ENCODE results near the gene AFF3.

The AFF3 gene

DNA sequence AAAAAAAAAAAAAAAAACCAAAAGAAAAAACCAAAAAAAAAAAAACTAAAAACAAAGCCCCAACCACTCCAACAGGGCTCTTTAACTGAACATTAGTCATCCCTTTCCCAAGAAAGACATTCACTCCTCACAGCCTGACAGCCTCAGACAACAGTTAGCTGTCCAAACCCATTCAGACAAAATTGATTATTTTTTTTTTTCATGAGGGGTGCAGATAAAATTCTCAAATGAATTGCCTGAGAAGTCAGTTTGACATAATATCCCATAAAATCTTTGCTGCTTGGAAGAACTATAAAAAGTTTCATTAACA, 446.5 kb downstream of the AFF3 start:
- DNase-seq (ENCODE audit: low read depth) = no peak
- H3K4me3 ChIP-seq (ENCODE audit: low read length) = no peak overlapping the region
- TF ChIP-seq, protein P1, sequence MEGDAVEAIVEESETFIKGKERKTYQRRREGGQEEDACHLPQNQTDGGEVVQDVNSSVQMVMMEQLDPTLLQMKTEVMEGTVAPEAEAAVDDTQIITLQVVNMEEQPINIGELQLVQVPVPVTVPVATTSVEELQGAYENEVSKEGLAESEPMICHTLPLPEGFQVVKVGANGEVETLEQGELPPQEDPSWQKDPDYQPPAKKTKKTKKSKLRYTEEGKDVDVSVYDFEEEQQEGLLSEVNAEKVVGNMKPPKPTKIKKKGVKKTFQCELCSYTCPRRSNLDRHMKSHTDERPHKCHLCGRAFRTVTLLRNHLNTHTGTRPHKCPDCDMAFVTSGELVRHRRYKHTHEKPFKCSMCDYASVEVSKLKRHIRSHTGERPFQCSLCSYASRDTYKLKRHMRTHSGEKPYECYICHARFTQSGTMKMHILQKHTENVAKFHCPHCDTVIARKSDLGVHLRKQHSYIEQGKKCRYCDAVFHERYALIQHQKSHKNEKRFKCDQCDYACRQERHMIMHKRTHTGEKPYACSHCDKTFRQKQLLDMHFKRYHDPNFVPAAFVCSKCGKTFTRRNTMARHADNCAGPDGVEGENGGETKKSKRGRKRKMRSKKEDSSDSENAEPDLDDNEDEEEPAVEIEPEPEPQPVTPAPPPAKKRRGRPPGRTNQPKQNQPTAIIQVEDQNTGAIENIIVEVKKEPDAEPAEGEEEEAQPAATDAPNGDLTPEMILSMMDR (IDR thresholded peaks at IDR 0.05; ENCODE audit: insufficient read depth, low read depth, low read length, missing control alignments) = no peak

DNA sequence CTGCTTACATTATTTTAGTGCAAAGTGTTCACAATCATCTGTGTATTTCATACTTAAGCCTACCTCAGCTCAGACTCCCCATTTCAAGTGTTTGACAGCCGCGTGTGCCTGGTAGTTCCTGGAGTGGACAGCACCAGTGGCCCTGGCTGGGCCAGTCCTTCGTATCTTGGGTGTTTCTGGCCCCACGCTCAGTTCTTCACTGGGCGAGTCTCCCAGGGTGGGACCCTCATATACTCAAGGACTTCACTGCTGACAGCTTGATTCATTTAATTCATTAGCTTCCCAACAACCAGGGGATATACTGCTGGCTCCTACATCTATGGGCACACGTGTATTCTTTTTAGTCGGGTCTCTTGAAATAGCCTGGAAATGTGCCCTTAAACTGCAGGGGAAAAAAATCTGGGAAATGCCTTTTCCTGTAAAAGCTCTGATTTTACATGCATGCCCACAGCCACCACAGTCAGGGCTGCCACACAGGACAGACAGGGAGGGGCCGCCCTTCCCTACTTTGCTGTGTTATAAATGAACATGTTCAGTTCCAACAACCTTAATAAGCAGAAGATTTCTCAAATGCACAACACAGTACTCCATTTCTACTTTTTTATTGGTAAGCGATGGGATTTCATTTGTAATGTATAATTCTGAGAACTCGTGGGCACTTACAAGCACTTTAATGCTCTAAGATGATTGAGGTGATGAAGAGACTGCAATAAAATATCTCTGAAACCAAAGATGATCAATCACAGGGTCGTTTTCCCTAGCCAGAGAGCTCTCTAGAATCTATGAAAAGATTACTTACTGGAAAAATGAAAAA, 447.1 kb downstream of the AFF3 start:
- no peak overlapping the region for H3K4me3 ChIP-seq (ENCODE audit: low read length)
- TF ChIP-seq, protein P1 (IDR thresholded peaks at IDR 0.05; ENCODE audit: insufficient read depth, low read depth, low read length, missing control alignments) = no peak
- no peak for DNase-seq (ENCODE audit: low read depth)

DNA sequence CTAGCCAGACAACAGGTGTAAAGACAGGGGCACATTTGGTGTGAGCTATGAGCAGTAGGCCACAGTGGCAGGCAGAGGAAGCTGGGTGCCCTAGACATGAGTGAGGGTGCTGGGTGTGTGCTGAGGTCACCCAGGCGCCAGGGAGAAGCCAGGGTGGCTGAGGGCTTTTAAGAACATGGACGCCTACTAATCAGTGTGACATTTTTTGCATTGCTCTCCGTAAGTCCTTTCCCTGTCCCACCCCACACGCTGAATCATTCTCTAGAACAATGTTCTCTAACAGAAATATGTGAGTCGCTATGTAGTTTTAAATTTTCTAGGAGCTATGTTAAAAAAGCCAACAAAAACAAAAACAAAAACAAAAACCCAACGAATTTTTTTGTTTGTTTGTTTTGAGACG, 448.1 kb downstream of the AFF3 start:
- H3K4me3 ChIP-seq (ENCODE audit: low read length) = no peak overlapping the region
- TF ChIP-seq, protein P1 (IDR thresholded peaks at IDR 0.05; ENCODE audit: insufficient read depth, low read depth, low read length, missing control alignments) = no peak
- no peak for DNase-seq (ENCODE audit: low read depth)

DNA sequence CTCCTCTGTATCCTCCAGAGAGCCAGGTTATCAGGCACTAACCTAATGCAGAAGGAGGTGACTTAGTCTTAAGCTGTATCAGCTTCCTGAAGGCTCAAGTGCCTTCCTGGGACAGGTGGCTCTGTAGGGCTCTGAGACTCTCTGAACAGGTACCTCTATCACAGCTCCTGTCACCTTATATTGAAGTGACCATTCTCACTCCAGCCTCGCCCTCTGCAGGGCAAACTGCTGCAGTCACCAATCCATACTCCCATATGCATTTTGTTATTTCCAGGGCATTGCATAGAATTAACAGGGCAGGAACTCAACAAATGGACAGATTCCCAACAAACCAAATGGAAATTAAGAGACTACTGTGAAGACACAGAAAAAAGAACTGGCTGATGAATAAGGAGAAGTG, 449.6 kb downstream of the AFF3 start:
- no peak overlapping the region for H3K4me3 ChIP-seq (ENCODE audit: low read length)
- DNase-seq (ENCODE audit: low read depth) = no peak
- TF ChIP-seq, protein P1 (IDR thresholded peaks at IDR 0.05; ENCODE audit: insufficient read depth, low read depth, low read length, missing control alignments) = no peak

DNA sequence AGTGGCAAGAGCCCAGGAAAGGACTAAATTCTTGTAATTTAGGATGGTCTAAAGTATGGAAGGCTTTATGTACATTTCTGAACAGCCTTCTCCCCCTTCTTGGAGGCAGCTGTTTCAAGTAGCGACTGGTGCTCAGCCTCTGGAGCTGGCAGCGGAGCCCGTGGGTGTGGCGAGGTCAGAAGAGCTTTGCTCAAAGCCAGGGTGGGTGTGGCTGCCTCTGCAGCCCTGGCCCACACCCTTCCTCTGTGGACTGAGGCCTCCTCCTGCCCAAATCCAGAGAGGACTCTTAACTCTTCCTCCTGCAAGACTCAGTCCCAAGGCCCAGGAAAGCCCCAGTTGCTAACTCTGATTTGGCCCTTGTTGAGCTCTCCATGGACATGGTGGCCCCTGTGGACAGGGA, 450.5 kb downstream of the AFF3 start:
- no peak for DNase-seq (ENCODE audit: low read depth)
- TF ChIP-seq, protein P1 (IDR thresholded peaks at IDR 0.05; ENCODE audit: insufficient read depth, low read depth, low read length, missing control alignments) = no peak
- no peak overlapping the region for H3K4me3 ChIP-seq (ENCODE audit: low read length)

DNA sequence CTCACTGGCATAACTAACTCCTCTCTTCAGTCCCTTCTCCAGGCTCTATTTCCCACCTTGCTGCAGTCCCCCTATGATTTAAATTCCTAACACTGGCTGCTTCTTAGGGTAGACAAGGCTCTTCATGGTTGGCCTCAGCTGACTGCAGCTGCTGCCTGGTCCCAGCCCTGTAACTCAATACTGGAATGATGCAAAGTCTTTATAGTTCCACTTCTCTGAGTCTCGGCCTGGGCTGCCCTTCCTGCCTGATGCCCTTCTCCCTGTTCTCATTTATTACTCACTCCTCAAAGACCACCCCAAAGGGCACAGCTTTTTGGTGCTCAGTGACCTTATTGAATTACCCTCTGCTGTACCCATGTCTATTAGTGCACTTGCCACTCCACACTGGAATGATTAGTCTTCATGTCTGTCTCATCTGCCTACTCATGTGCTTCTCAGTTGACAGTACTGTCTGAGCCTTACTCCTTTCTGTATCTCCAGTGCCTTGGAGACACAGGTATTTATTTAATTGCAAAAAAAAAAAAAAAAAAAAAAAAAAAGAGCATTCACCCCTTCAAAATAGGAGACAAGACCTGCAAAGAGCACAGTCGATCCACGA, 453.1 kb downstream of the AFF3 start:
- no peak for DNase-seq (ENCODE audit: low read depth)
- TF ChIP-seq, protein P1 (IDR thresholded peaks at IDR 0.05; ENCODE audit: insufficient read depth, low read depth, low read length, missing control alignments) = no peak
- H3K4me3 ChIP-seq (ENCODE audit: low read length) = no peak overlapping the region

DNA sequence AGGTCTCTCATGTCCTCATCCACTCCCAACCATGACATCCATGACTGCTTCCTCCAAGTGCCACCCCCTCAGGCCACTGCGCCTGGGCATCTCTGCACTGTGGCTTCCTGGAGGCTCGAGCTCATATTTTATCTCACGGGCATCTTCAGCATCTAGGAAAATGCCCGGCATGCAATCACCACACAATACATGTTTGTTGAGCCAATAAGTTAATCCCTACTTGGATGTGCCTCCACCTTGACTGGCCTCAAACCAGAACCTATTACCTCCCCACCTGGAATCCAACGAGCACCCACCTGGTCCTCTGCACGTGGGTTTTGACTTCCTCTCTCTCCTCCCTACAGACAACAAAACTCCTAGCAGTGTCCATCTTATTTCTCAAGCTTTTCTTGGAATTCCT, 453.7 kb downstream of the AFF3 start:
- H3K4me3 ChIP-seq (ENCODE audit: low read length) = no peak overlapping the region
- TF ChIP-seq, protein P1 (IDR thresholded peaks at IDR 0.05; ENCODE audit: insufficient read depth, low read depth, low read length, missing control alignments) = no peak
- DNase-seq (ENCODE audit: low read depth) = no peak
